Ovary (tissue), 9 donors: ENCODE results near the gene ARHGAP4. TPM values are rescaled to one million over a fixed set of nuclear protein-coding genes. Genes with fewer than 3 reads are reported as not detected.

Source experiments
- DNase-seq, 5 donors: peaks; one replicate each; pipeline ENCODE4 v3.0.0-alpha.2; 2019 to 2020
- H3K27ac ChIP-seq, 2 donors: fragments of 200-600 bp; one replicate each; pipeline versions ENCODE4 v1.5.1 to v1.8.0; 2019 to 2022
- H3K27me3 ChIP-seq: fragments of 200-600 bp; one replicate; pipeline ENCODE4 v1.8.0; 2022
- H3K36me3 ChIP-seq: fragments of 200-600 bp; sonication (generic); one replicate; pipeline ENCODE4 v1.5.1; 2019
- H3K4me1 ChIP-seq: one replicate; pipeline ENCODE4 v1.8.1; 2013; ENCODE audit warnings: mild to moderate bottlenecking, moderate library complexity; ENCODE audit not compliant: insufficient read depth
- H3K4me3 ChIP-seq: fragments of 200-600 bp; sonication (generic); one replicate; pipeline ENCODE4 v1.5.1; 2017
- H3K9me3 ChIP-seq, 2 donors: fragments of 200-600 bp in 1 of 2; sonication (generic) in 1 of 2; one replicate each; pipeline versions ENCODE4 v1.5.1 to v1.8.1; 2013 to 2019; ENCODE audit warnings: mild to moderate bottlenecking in 1 of 2, moderate library complexity in 1 of 2
- EP300 ChIP-seq: sonication (generic); formaldehyde crosslinking; IDR thresholded peaks from one replicate; pipeline ENCODE4 v1.6.1; 2017; ENCODE audit warnings: antibody characterized with exemption
- POLR2A ChIP-seq: fragments of 450-650 bp; IDR thresholded peaks from one replicate; pipeline ENCODE4 v1.6.1; 2017; ENCODE audit warnings: antibody characterized with exemption, mild to moderate bottlenecking, moderate library complexity
- WGBS, 3 donors: extraction: QIAGEN DNeasy Blood & Tissue Kit in 1 of 3; methylation state at CpG; one replicate each; pipeline versions ENCODE4 v1.1.5 to v1.1.7; 2013 to 2017; 5-methylcytosine and 5-hydroxymethylcytosine counted together
- intact Hi-C, 4 donors: fragments of 100-400 bp; cut with DNase I; formaldehyde crosslinking; loops; one replicate each; pipeline versions ENCODE4 v1.11.0 to v1.15.1; 2022 to 2023
- polyA plus RNA-seq, 2 donors: library from polyadenylated mRNA; stranded (reverse); fragments of 200-250 nt in 1 of 2; fragments of 350-450 nt in 1 of 2; fragmentation: Illumina TruSeq in 1 of 2; extraction: RNeasy Lipid Tissue Mini Kit (QIAGEN cat#74804) in 1 of 2; gene quantifications; one replicate each; pipeline ENCODE4 v1.2.3, GENCODE V29; 2013 to 2014
- total RNA-seq, 7 donors: library from RNA; depleted of rRNA in 2 of 7; stranded (reverse); fragments of >200 nt in 2 of 7; fragmentation: NEBNext Ultra II Directional in 3 of 7; extraction: Animal tissue kit (Norgen Biotek cat#: 25700) in 3 of 7; gene quantifications; one replicate each; pipeline versions ENCODE4 v1.1.0 to v1.2.4, GENCODE V29; 2016 to 2023
- TF ChIP-seq, protein P1 (sequence below), 3 donors: fragments of 450-650 bp in 2 of 3; fragments of 200-600 bp in 1 of 3; IDR thresholded peaks; one replicate each; pipeline versions ENCODE4 v1.5.1 to v1.8.0; 2016 to 2022; ENCODE audit warnings: antibody characterized with exemption in 3 of 3, mild to moderate bottlenecking in 1 of 3
- donor health status: DM: no; HTN: no; CAD: no; lungs with moderate emphysema.
- donor health status: DM: no; HTN: no; CAD: no.
- donor health status: Bipolar disorder and iron deficiency.
- donor health status: DM: yes; HTN: yes; CAD: no.
- donor health status: DM: no; HTN: no; CAD: no.
- donor health status: DM: yes; HTN: yes; CAD: no.

ARHGAP4 gene
- total and polyA plus RNA-seq, 9 donors = 1.2 to 22.3 (median 11.4) TPM

DNA sequence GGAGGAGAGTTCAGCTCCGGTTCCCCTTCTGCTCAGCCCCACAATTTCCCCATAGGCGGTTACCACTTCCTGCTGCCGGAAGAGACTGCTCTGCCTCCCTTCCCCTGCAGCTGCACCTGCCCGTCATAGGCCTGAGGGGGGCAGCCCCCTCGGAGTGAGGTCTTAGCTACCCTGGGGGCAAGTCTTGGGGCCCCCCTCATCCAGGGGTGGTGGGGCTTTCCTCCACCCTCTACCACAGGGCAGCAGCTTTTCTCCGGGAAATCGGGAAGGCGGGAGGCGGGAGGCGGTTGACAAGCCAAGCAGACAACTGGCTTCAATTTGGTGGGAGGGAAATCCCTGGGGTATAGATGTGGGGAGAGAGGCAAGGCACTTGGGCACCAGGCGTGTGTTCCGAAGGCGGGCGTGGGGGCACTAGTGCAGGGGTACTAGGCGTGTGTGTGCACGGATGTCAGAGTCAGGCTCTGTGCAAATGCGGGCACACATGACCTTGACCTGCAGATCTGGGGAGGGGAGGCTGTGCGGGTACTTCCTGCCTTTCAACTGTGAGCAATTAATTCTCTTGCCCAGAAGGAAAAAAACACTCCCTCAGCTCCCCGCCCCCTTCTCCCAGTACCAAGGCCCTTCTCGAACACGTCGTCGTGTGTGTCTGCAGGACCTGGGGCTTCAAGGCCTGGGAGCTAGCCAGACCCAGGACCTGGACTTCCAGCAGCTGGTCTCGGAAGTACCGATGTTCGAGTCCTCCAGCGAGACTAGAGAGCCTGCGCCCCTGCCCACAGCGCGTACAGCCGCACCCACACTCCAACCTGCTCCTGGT, 1.0 kb upstream of the ARHGAP4 start:
- WGBS, 3 donors = 32 to 42% (median 41%) methylated on average over 31 of the region's 31 CpGs
- Histone ChIP-seq H3K27me3 (no peaks in the 10 kb centered on the region), H3K9me3 (no peaks in the 10 kb centered on the region), H3K27ac (peak overlapping the region; percentile 64 to 91), H3K36me3 (no peaks in the 10 kb centered on the region), H3K4me3 (peak overlapping the region; percentile 69), H3K4me1 (peaks cover 10% of the 10 kb centered on the region)
- intact Hi-C loops = no loop called here
- peak in 4 of 5 donors; percentile 49 to 65 (median 60) for DNase-seq
- no peak for TF ChIP-seq EP300
- TF ChIP-seq POLR2A = no peak
- TF ChIP-seq, protein P1, sequence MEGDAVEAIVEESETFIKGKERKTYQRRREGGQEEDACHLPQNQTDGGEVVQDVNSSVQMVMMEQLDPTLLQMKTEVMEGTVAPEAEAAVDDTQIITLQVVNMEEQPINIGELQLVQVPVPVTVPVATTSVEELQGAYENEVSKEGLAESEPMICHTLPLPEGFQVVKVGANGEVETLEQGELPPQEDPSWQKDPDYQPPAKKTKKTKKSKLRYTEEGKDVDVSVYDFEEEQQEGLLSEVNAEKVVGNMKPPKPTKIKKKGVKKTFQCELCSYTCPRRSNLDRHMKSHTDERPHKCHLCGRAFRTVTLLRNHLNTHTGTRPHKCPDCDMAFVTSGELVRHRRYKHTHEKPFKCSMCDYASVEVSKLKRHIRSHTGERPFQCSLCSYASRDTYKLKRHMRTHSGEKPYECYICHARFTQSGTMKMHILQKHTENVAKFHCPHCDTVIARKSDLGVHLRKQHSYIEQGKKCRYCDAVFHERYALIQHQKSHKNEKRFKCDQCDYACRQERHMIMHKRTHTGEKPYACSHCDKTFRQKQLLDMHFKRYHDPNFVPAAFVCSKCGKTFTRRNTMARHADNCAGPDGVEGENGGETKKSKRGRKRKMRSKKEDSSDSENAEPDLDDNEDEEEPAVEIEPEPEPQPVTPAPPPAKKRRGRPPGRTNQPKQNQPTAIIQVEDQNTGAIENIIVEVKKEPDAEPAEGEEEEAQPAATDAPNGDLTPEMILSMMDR (IDR thresholded peaks at IDR 0.05) = no peak

DNA sequence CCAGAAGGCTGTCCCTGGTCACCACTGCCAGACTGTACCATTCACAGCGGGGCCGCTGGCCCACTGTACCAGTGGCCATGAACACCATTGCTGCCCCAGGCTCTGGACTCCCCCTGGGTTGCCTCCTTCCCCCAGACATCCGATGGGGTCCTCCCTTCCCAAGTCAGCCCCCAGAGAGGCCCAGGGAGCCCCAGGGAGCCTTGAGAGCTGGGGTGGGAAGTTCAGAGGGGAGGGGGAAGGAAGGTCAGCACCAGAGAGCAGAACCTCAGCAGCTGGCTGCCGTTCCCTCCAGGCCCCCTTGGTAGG, 441 bp upstream of the ARHGAP4 start:
- Histone ChIP-seq H3K4me3 (no peak overlapping the region), H3K27me3 (no peaks in the 10 kb centered on the region), H3K4me1 (peaks cover 12% of the 10 kb centered on the region), H3K9me3 (no peaks in the 10 kb centered on the region), H3K36me3 (no peaks in the 10 kb centered on the region), H3K27ac (peak overlapping the region; percentile 13 to 25)
- WGBS, 3 donors = 21 to 33% (median 23%) methylated on average over 4 of the region's 4 CpGs
- DNase-seq = no peak
- TF ChIP-seq POLR2A (no peak), EP300 (no peak)
- TF ChIP-seq, protein P1 (IDR thresholded peaks at IDR 0.05) = no peak
- intact Hi-C loops = no loop called here

DNA sequence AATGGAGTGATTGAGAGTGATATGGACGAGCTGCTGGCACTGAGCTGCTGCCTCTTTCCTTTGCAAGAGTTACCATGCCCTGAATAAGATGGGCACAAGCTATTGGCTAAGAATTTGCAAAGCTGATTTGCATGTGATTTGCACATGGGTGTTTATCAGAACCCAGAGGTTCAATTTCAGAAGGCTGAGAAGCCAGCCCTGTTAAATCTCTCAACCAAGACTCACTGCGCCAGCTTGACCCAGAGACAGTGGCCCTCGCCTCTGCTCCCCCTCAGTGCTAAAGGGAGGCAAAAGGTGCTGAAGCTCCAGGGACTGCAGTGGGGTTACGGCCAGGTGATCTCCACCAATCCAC, 701 bp downstream of the ARHGAP4 start:
- WGBS, 3 donors = 80 to 87% (median 86%) methylated on average over 4 of the region's 4 CpGs
- no peaks in the 10 kb centered on the region for H3K27me3 ChIP-seq
- intact Hi-C loops = no loop called here
- no peak overlapping the region for H3K27ac ChIP-seq
- no peaks in the 10 kb centered on the region for H3K36me3 ChIP-seq
- H3K4me1 ChIP-seq = peaks cover 12% of the 10 kb centered on the region
- DNase-seq = no peak
- no peak overlapping the region for H3K4me3 ChIP-seq
- no peak for TF ChIP-seq POLR2A
- TF ChIP-seq, protein P1 (IDR thresholded peaks at IDR 0.05) = no peak
- TF ChIP-seq EP300 = no peak
- no peaks in the 10 kb centered on the region for H3K9me3 ChIP-seq

DNA sequence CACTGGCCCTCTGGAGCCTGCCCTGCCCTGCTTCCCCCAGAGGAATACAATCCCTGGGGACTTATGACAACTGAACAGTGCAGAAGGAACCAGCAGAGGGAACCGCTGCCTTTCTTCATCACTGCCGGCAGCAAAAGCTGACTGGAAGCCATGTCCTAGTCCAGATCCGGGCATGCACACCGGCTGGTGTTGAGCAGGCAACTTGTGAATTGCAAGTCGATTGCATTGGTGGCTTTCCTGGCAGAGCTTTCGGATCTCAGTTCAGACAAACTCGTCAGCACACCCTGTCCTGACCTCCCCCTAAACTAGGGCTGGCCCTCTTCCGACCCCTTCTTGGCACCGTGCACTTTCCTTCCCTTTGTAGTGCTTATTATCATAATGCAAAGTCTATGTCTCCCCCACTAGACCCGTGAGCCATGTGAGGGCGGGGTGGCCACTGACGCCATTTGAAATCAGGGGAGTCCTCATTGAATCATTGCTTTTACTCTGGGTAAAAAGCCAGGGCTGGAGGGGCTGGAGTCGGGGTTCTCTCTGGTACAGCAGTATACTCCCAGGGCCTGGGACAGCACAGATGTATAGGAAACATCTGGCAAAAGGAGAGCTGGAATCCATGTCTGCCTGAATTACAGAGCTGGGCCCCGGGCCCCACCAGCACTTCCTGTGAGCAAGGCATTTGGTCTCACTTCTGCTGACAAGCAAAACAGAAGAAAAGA, 1.8 kb downstream of the ARHGAP4 start:
- TF ChIP-seq, protein P1 (IDR thresholded peaks at IDR 0.05) = no peak
- no peak for TF ChIP-seq POLR2A
- no peak for TF ChIP-seq EP300
- Histone ChIP-seq H3K27me3 (no peaks in the 10 kb centered on the region), H3K27ac (no peak overlapping the region), H3K4me3 (no peak overlapping the region), H3K4me1 (peaks cover 12% of the 10 kb centered on the region), H3K36me3 (no peaks in the 10 kb centered on the region), H3K9me3 (no peaks in the 10 kb centered on the region)
- DNase-seq = peak in 1 of 5 donors; percentile 64
- intact Hi-C loops = no loop called here
- 40 to 48% (median 47%) methylated on average over 14 of the region's 14 CpGs for WGBS, 3 donors
